Ramos (cell line): Measurements from ENCODE around the gene PLPPR1.

Experiments
- in situ Hi-C: fragments of 300-500 bp; cut with MboI; formaldehyde crosslinking; loops from one replicate; pipeline ENCODE4 v1.14.3; 2022; ENCODE audit warnings: low sequenced_read_pairs; ENCODE audit not compliant: unreplicated experiment

The PLPPR1 gene

GRCh38 chr9:101191723-101192122 lies 163.2 kb downstream of the PLPPR1 start:
- in situ Hi-C loops: no loop called here

DNA sequence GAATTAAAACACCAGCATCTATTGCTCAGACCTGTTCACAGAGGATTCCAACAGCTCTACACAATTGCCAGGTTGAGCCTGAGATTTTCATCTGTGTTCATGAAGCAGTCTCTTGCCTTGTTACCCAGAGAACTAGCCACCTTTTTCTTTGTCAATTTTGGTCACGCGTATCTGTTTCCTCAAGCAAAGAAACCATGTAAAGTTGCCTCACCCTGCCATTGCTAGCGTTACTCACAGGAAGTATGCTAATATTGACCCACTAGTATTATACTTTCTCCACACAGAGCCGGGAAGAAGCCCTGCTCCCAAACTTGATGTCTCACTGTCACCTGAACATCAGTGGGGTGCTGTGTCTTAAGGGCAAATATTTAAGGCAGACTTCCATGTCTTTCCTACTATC lies 168.5 kb downstream of the PLPPR1 start:
- in situ Hi-C loops: no loop called here

DNA sequence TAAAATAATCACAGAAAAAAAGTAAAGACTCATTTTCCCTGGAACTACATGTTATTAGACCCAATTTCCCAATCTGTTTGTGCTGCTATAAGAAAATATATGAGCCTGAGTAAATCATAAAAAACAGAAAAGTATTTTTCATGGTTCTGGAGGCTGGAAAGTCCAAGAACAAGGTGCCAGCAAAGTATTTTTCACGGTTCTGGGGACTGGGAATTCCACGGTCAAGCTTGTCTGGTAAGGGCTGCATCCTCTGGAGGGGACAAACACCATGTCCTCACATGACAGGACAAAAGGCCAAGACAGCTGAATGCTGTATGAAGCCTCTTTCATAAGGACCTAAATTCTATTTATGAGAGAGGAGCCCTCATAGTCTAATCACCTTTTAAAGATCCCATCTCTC lies 172.3 kb downstream of the PLPPR1 start:
- in situ Hi-C loops: no loop called here

DNA sequence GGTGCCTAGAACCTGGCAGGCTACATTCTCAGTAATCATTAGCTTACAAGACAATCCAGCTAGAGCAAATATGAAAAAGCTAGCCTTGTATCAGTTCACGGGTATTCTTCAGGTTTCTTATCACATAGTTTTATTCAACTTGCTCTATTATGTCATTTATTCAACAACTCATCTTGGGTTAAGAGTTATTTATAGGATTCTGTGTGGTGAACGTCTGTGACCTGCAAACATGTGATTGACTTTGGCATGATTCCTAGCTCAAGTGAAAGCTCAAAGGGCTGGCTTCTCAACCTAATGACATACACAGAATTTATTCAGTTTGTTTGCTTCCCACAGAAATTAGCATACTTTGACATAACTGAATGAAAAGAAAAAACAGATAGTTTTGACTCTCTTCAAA lies 173.1 kb downstream of the PLPPR1 start:
- in situ Hi-C loops: no loop called here

DNA sequence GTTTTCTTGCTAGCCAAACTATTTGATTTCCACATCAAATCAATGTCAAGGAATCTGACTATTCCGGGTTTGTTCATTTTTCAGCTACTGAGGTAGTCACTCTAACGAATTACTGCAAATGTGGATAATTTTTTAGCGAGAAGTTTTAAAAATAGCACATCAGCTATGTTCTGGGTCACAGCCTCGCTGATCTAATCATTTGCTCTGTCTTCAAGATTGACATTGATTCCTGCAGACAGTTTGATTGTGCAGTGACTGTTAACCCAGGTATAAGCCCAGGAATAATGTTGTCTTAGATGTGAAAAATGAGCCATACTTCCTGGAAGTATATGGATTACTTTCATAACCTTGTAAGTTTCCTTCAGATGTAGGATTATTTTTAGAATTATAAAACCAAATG lies 181.1 kb downstream of the PLPPR1 start:
- in situ Hi-C loops: no loop called here

- in situ Hi-C loops: no loop called here
Measured at GRCh38 chr9:101212661-101213060, 184.1 kb downstream of the PLPPR1 start.

GRCh38 chr9:101219030-101219429 lies 190.5 kb downstream of the PLPPR1 start:
- in situ Hi-C loops: no loop called here

GRCh38 chr9:101220341-101220740 lies 191.8 kb downstream of the PLPPR1 start:
- in situ Hi-C loops: no loop called here

- in situ Hi-C loops: no loop called here
Measured at GRCh38 chr9:101225271-101225670, 196.7 kb downstream of the PLPPR1 start.

- in situ Hi-C loops: no loop called here
Measured at GRCh38 chr9:101226161-101226560, 197.6 kb downstream of the PLPPR1 start.

- in situ Hi-C loops: no loop called here
Measured at GRCh38 chr9:101226803-101227202, 198.3 kb downstream of the PLPPR1 start.

GRCh38 chr9:101229606-101230005 lies 201.1 kb downstream of the PLPPR1 start:
- in situ Hi-C loops: no loop called here

GRCh38 chr9:101232405-101232977 lies 204.0 kb downstream of the PLPPR1 start:
- in situ Hi-C loops: no loop called here

DNA sequence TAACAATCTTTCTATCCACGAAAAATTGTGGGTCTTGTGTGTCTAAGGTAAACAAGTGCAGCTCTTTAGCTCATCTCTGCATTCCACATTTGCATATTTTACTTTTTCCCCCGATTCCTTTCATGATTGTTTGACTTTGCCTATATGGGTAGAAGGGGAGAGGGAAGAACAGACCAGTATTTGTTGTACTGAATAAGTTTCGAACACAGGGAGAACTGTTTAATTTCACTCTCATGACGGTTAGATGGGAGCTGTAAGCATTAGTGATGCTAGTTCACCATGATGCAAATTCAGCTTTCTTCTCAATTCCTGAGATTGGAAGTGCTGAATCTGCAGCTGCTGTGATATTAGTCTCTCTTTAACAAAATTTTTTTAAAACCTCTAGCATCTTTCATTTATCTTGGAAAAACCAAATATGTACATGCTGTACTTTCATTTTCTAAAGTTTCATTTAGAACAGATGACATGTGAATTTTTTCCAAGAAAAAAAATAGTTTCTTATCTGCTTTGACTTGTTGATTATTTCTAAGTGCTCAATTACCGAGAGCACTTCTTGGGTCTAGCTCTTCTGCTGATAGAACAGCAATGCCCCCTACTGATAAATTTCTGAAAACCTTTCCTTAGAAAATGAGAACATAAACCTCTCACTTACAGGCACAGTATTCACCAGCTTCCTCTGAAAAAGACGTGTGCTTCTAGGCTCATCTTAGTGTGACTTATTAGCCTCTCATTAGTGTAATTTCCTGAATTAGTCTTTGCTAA lies 206.8 kb downstream of the PLPPR1 start:
- in situ Hi-C loops: no loop called here

- in situ Hi-C loops: no loop called here
Measured at GRCh38 chr9:101242651-101243050, 214.1 kb downstream of the PLPPR1 start.

GRCh38 chr9:101246691-101247090 lies 218.2 kb downstream of the PLPPR1 start:
- in situ Hi-C loops: no loop called here

- in situ Hi-C loops: no loop called here
Measured at GRCh38 chr9:101247297-101247696, 218.8 kb downstream of the PLPPR1 start.

DNA sequence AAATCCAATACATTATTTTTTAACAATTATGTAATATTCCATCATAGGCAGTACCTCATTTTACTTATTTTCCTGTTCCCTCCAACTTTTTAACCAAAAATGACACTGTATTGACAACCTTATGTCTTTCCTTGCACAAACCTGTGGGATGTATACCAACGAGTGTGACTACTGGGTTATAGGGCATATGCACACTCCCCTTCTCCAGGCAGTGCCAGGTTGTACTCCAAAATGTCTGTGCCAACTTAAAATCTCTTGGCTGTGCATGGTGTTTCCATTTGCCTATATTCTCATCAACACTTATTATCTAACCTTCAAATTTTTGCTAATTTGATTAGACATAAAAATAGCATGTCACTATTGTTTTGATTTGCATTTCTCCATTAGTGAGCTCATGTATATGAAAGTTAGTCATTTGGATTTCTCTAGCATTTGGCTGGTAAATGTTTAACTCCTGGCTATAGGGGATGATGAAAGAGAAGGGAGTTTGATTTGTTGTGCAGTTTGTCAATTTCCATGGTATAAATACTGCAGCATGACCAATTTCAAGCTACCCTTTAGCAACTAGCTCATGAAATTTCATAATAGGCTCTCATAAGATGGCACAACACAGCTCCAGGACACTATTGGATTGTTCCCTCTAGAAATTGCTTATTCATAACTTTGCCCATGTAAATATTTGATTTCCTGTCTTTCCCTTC lies 226.4 kb downstream of the PLPPR1 start:
- in situ Hi-C loops: no loop called here

- in situ Hi-C loops: no loop called here
Measured at GRCh38 chr9:101264727-101265126, 236.2 kb downstream of the PLPPR1 start.

GRCh38 chr9:101265261-101265660 lies 236.7 kb downstream of the PLPPR1 start:
- in situ Hi-C loops: no loop called here

- in situ Hi-C loops: no loop called here
Measured at GRCh38 chr9:101268426-101268825, 239.9 kb downstream of the PLPPR1 start.
